DOHH2 (cell line): ENCODE data around the gene HK1.

Experiments used
- H3F3A ChIP-seq: fragments of 200-600 bp; sonication (generic), shearing (Covaris generic); 2 replicates; pipeline ENCODE4 v1.6.0; 2016; ENCODE audit warnings: antibody characterized with exemption, mild to moderate bottlenecking; ENCODE audit not compliant: control insufficient read depth, insufficient read depth
- H3K27ac ChIP-seq: fragments of 200-600 bp; sonication (generic); 2 replicates; pipeline ENCODE4 v1.5.1; 2014; ENCODE audit warnings: low read depth, mild to moderate bottlenecking, low read length, moderate library complexity
- H3K27me3 ChIP-seq: fragments of 200-600 bp; sonication (generic); 2 replicates; pipeline ENCODE4 v1.6.1; 2014; ENCODE audit warnings: mild to moderate bottlenecking, low read length, mixed read lengths; ENCODE audit not compliant: control insufficient read depth
- H3K36me3 ChIP-seq: fragments of 200-600 bp; sonication (generic); 2 replicates; pipeline ENCODE4 v1.6.1; 2014; ENCODE audit warnings: mild to moderate bottlenecking, low read length, moderate library complexity, mixed read lengths; ENCODE audit not compliant: control insufficient read depth
- H3K4me1 ChIP-seq: fragments of 200-600 bp; sonication (generic); 2 replicates; pipeline ENCODE4 v1.6.1; 2014; ENCODE audit warnings: mild to moderate bottlenecking, low read length, mixed read lengths; ENCODE audit not compliant: control insufficient read depth
- H3K4me2 ChIP-seq: fragments of 200-600 bp; sonication (generic); 2 replicates; pipeline ENCODE4 v1.6.0; 2014; ENCODE audit warnings: mild to moderate bottlenecking, low read length, moderate library complexity
- H3K4me3 ChIP-seq: fragments of 200-600 bp; sonication (generic); 2 replicates; pipeline ENCODE4 v1.5.1; 2014; ENCODE audit warnings: mild to moderate bottlenecking, low read length, mixed read lengths
- H3K79me2 ChIP-seq: fragments of 200-600 bp; sonication (generic); 2 replicates; pipeline ENCODE4 v1.6.1; 2014; ENCODE audit warnings: mild to moderate bottlenecking, low read length, mixed read lengths; ENCODE audit not compliant: control insufficient read depth
- H3K9me2 ChIP-seq: fragments of 200-600 bp; sonication (generic); replicated peaks from 2 replicates; pipeline ENCODE4 v1.6.1; 2014; ENCODE audit warnings: mild to moderate bottlenecking, low read length, mixed read lengths; ENCODE audit not compliant: control insufficient read depth
- H3K9me3 ChIP-seq: fragments of 200-600 bp; sonication (generic); 2 replicates; pipeline ENCODE4 v1.6.1; 2014; ENCODE audit warnings: antibody characterized with exemption, low read length, mixed read lengths; ENCODE audit not compliant: control insufficient read depth, insufficient read depth
- H4K20me1 ChIP-seq: fragments of 200-600 bp; sonication (generic); 2 replicates; pipeline ENCODE4 v1.6.0; 2014; ENCODE audit warnings: low read depth, mild to moderate bottlenecking, antibody characterized with exemption, low read length, moderate library complexity; ENCODE audit not compliant: control insufficient read depth, insufficient read depth
- CTCF ChIP-seq: fragments of 200-600 bp; sonication (generic); IDR thresholded peaks from one replicate; pipeline ENCODE4 v1.5.1; 2014; ENCODE audit warnings: antibody characterized with exemption, mild to moderate bottlenecking, low read depth, low read length; ENCODE audit not compliant: poor library complexity, severe bottlenecking
- EZH2phosphoT487 ChIP-seq: fragments of 200-600 bp; sonication (generic); IDR thresholded peaks from 2 replicates; pipeline ENCODE4 v1.6.1; 2017; ENCODE audit warnings: borderline replicate concordance, mild to moderate bottlenecking, antibody characterized with exemption, low read length, moderate library complexity, mixed read lengths

HK1 gene

GRCh38 chr10:69240455-69240854 lies 37.8 kb upstream of the HK1 start:
- H3K36me3 ChIP-seq, result no peaks in the 10 kb centered on the region
- H3K9me2 ChIP-seq, result no peaks in the 10 kb centered on the region
- H3K27me3 ChIP-seq, result no peaks in the 10 kb centered on the region
- H3F3A ChIP-seq, result no peaks in the 10 kb centered on the region
- H3K27ac ChIP-seq, result no peak overlapping the region
- no peaks in the 10 kb centered on the region for H3K9me3 ChIP-seq
- no peaks in the 10 kb centered on the region for H3K4me1 ChIP-seq
- no peaks in the 10 kb centered on the region for H4K20me1 ChIP-seq
- no peak overlapping the region for H3K4me2 ChIP-seq
- H3K4me3 ChIP-seq, result no peak overlapping the region
- H3K79me2 ChIP-seq, result no peaks in the 10 kb centered on the region
- TF ChIP-seq EZH2phosphoT487, result no peak
- no peak for TF ChIP-seq CTCF

GRCh38 chr10:69241575-69241974 lies 36.7 kb upstream of the HK1 start:
- H3K4me1 ChIP-seq, result no peaks in the 10 kb centered on the region
- H4K20me1 ChIP-seq, result no peaks in the 10 kb centered on the region
- no peak for TF ChIP-seq CTCF
- TF ChIP-seq EZH2phosphoT487, result no peak
- no peak overlapping the region for H3K27ac ChIP-seq
- H3K36me3 ChIP-seq, result no peaks in the 10 kb centered on the region
- H3K9me2 ChIP-seq, result no peaks in the 10 kb centered on the region
- H3K27me3 ChIP-seq, result no peaks in the 10 kb centered on the region
- no peaks in the 10 kb centered on the region for H3K9me3 ChIP-seq
- H3K4me2 ChIP-seq, result no peak overlapping the region
- no peak overlapping the region for H3K4me3 ChIP-seq
- H3K79me2 ChIP-seq, result no peaks in the 10 kb centered on the region
- no peaks in the 10 kb centered on the region for H3F3A ChIP-seq

GRCh38 chr10:69242040-69242851 lies 36.0 kb upstream of the HK1 start:
- Histone ChIP-seq H3K9me3 (no peaks in the 10 kb centered on the region), H4K20me1 (no peaks in the 10 kb centered on the region), H3K9me2 (no peaks in the 10 kb centered on the region), H3F3A (no peaks in the 10 kb centered on the region), H3K36me3 (no peaks in the 10 kb centered on the region), H3K27me3 (no peaks in the 10 kb centered on the region), H3K27ac (no peak overlapping the region), H3K4me2 (no peak overlapping the region), H3K4me3 (no peak overlapping the region), H3K79me2 (no peaks in the 10 kb centered on the region), H3K4me1 (no peaks in the 10 kb centered on the region)
- TF ChIP-seq EZH2phosphoT487, result no peak
- TF ChIP-seq CTCF, result no peak

GRCh38 chr10:69242852-69243212 lies 35.5 kb upstream of the HK1 start:
- TF ChIP-seq CTCF (no peak), EZH2phosphoT487 (no peak)
- H4K20me1 ChIP-seq, result no peaks in the 10 kb centered on the region

More at GRCh38 chr10:69242852-69243212, 35.5 kb upstream of the HK1 start:
- Histone ChIP-seq H3K79me2 (no peaks in the 10 kb centered on the region), H3K4me2 (no peak overlapping the region), H3K4me3 (no peak overlapping the region), H3K27ac (no peak overlapping the region), H3K4me1 (no peaks in the 10 kb centered on the region), H3K36me3 (no peaks in the 10 kb centered on the region), H3F3A (no peaks in the 10 kb centered on the region), H3K9me2 (no peaks in the 10 kb centered on the region), H3K9me3 (no peaks in the 10 kb centered on the region), H3K27me3 (no peaks in the 10 kb centered on the region)
